ENCODE results near the gene ANKRD6.

- TF ChIP-seq FOXM1 (IDR thresholded peaks at IDR 0.05; ENCODE audit: low read depth) (no peak), MAX (IDR thresholded peaks at IDR 0.05; ENCODE audit: low read depth) (no peak), YY1 (IDR thresholded peaks at IDR 0.05; ENCODE audit: low read depth) (no peak), EP300 (IDR thresholded peaks at IDR 0.05; ENCODE audit: borderline replicate concordance in 1 of 2, low read depth in 1 of 2, low read length in 1 of 2) (no peak), POLR2AphosphoS5 (IDR thresholded peaks at IDR 0.05; ENCODE audit: low read depth, low read length) (no peak), USF2 (IDR thresholded peaks at IDR 0.05; ENCODE audit: borderline replicate concordance, low read depth, low read length) (no peak), NRF1 (IDR thresholded peaks at IDR 0.05; ENCODE audit: low read depth, low read length) (no peak)
- TF ChIP-seq, protein P1, sequence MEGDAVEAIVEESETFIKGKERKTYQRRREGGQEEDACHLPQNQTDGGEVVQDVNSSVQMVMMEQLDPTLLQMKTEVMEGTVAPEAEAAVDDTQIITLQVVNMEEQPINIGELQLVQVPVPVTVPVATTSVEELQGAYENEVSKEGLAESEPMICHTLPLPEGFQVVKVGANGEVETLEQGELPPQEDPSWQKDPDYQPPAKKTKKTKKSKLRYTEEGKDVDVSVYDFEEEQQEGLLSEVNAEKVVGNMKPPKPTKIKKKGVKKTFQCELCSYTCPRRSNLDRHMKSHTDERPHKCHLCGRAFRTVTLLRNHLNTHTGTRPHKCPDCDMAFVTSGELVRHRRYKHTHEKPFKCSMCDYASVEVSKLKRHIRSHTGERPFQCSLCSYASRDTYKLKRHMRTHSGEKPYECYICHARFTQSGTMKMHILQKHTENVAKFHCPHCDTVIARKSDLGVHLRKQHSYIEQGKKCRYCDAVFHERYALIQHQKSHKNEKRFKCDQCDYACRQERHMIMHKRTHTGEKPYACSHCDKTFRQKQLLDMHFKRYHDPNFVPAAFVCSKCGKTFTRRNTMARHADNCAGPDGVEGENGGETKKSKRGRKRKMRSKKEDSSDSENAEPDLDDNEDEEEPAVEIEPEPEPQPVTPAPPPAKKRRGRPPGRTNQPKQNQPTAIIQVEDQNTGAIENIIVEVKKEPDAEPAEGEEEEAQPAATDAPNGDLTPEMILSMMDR (IDR thresholded peaks at IDR 0.05), result no peak
These were observed 151.6 kb downstream of the ANKRD6 start for GRCh38 chr6:89584539-89584938.
